GM19193 (cell line): ENCODE results near the gene SI.

Source experiments
- POLR2A ChIP-seq: IDR thresholded peaks from 4 replicates; pipeline ENCODE4 v1.6.1; 2011; ENCODE audit not compliant: insufficient read depth, insufficient read length; ENCODE audit errors: extremely low read depth

The SI gene

GRCh38 chr3:165078293-165078692 lies at the start of gene SI:
Gene SI, minus strand, starts transcription at chr3:165078496. Its CDS starts 2,484 bp downstream, at chr3:165076012.
- TF ChIP-seq POLR2A, result no peak

GRCh38 chr3:165125836-165126235 lies 47.5 kb upstream of the SI start:
- TF ChIP-seq POLR2A, result no peak

DNA sequence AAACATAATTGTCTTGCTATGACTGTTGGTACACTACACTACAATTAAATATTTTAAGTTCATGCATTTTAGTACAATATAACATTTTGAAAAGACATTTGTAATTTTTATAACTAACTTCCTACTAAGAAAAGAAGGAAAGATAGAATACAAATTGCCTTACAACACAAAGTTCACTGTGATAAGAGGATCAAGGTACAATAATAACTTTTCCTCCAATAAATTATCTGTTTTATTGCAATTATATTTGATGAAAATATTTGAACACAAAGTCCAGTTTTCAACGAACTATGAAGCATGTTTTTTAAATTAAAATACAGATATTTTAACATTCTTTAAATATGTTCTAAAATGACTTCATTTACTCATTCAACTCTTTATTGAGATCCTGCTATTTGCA lies 33.1 kb upstream of the SI start:
- no peak for TF ChIP-seq POLR2A

DNA sequence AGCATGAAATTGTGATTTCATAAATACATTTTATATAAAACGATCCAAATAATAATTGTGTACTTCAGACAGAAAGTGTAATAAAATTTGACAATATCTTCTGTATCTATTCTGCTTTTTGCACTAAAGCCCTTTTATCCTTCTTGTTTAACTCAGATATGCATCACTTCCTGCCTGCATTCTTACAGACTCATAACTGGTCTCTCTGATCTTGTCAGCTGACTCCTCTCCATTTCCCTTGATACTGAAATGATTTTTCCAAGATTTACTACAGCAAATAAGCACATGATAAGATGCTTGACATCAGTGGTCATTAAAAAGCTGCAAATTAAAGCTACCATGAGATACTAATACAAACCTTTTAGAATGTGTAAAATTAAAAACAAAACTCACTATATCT lies 25.3 kb upstream of the SI start:
- TF ChIP-seq POLR2A, result no peak

DNA sequence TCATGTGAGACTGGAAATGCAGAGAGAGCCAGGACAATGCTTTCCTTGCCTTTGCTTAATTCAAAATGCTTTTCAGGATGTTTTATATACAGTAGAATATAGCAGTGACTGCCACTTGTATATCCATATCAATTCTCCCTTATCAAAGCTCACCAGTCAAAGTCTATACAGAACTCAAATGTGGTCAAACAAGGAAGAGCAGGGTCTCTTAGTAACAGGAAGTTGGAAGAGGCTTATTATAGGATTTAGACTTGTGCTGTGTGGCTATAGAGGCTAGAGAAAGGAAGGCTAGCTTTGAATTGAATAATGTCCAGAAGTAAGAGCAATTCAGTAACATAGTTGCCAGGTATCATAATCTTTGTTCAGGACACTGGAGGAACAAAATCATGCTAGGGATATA lies 4.4 kb upstream of the SI start:
- TF ChIP-seq POLR2A, result no peak

- no peak for TF ChIP-seq POLR2A
Measured at GRCh38 chr3:165081183-165081582, 2.9 kb upstream of the SI start.

DNA sequence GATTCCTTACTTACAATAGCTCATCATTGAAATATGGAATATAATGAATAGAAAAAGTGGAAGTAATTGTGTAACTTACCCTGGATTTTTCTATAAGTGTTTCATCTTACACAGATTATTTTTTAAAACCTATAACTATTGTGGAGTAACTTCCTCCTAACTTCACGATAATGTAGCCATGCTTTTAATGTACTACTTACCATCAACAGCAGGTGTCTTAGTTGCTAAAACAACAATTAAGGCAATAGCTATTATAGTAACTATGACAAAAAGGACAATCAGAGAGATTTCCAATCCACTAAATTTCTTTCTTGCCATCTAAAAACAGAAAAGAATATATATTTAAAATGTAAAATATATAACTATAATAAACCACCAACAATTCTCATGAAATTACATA lies 2.6 kb downstream of the SI start:
- no peak for TF ChIP-seq POLR2A

GRCh38 chr3:165070682-165071081 lies 7.6 kb downstream of the SI start:
- TF ChIP-seq POLR2A, result no peak

DNA sequence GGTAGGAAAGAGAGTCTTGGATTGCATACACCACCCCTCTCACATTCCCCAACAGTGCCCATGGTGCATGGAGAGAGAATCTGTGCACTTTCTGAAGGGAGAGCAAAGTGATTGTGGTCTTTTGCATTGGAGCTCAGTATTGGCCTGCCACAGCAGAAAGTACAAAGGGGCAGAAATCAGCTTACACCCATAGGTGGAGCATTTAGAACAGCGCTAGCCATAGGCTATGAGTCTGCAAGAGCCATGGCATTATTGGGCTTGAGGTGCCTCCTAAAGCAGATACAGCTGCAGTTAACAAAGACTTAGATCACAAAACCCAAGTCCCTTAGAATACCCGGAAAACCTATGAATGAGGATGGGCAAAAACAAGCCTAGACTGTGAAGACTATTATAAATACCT lies 21.8 kb downstream of the SI start:
- no peak for TF ChIP-seq POLR2A

DNA sequence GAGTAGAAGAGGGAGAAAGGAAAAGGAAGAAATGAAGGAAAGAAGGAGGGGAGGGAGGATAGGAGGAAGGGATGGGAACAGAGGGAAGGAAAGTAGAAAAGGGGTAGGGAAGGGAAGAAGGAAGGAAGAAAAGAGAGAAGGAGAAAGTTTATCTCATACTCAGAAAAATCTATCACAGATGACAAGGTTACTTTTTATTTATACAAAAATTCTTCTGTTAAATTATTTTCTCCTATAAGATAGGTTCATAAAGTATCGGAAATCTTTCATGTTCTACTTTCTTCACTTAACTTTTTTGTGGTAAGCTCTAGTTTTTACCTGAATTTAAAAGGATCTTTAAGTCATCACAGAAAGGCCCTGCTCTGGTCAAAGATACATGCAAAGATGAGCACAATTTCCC lies 38.1 kb downstream of the SI start:
- no peak for TF ChIP-seq POLR2A

DNA sequence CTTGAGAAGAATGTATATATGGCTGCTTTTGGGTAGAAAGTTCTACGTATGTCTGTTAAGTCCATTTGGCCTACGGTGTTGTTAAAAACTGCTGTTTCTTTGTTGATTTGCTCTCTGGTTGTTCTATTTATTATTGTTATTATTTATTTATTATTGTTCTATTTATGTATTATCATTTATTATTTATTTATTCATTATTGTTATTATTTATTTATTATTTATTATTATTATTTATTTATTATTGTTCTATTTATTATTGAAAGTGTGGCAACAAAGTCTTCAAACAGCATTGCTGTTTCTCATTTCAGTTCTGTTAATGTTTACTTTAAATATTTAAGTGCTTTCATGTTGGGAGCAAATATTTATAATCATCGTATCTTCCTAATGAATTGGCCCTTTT lies 66.7 kb downstream of the SI start:
- TF ChIP-seq POLR2A, result no peak

DNA sequence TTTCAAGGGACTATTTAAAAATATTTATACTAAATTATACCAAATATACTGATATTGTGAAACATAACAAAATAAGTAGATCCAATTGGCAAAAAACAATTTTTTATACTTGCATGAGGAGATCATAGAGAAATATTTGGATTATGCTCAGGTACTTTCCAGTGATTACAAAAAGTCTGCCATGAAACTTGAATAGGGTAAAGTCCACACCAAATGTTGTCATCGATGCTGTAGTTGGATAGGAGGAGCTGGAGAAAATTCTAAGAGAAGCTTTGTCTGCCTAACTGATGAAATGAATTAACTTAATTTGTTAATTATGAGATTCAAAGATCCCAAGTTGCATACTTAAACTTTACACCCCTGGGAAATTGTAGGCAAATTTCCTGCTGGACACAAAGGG lies 93.3 kb downstream of the SI start:
- no peak for TF ChIP-seq POLR2A

- TF ChIP-seq POLR2A, result no peak
Measured at GRCh38 chr3:164962610-164963009, 115.7 kb downstream of the SI start.

DNA sequence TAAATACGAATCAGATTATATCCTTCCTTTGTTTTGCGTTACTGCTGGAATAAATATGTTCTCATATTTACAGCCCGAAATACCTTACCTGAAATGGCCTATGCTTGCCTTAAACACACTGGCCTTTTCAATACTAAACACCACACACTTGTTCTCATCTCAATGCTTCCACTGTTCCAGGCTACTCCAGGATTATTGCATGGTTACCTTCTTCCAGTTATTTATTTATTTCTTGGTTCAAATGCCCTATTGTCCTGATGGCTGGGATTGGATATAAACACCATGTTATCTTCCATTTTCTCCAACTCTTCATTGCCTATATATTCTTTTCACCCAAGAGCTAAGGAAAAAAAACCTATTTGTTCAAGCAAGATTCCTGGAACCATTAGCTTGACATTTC lies 125.3 kb downstream of the SI start:
- TF ChIP-seq POLR2A, result no peak

DNA sequence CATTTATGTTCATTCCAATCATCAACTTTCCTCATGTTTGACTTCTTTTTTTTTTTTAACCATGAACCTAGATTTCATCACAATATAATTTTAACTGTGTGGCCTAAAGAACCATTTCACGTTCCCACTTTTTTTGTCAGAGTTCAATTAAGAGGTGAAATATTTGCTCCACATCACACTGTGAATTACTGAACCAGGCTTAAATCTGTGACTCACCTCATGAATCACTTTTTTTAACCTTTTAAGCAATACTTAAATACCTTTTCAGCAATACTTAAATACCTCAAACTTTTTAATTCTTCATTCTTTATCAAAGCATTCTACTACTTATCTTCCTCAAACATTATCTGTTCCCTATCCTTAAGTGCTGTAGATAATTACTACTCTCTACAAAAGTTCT lies 137.6 kb downstream of the SI start:
- TF ChIP-seq POLR2A, result no peak

DNA sequence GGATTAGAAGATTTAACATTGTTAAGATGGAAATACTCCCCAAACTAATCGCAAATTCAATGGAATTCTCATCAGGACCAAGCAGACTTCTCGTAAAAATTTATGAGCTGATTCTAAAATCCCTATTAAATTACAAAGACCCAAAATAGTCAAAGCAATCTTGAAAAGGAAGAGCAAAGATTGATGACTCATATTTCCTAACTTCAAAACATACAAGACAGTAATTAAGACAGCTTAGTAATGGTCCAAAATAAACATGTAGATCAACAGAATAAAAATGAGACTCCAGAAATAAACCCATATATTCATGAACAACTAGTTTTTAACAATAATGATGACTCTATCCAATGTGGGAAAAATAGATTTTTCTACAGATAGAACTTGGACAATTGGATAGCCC lies 148.7 kb downstream of the SI start:
- no peak for TF ChIP-seq POLR2A
